GM11168 (cell line): Measurements from ENCODE around the gene KDM1B.
"Not testable (repeated sequence)": the region's sequence is repeated elsewhere in the genome, so short reads cannot be mapped to it uniquely, and the experiment has no call there.

Experiments used
- in situ Hi-C: fragments of 300-500 bp; cut with MboI; formaldehyde crosslinking; loops from one replicate; pipeline ENCODE4 v1.12.0; 2022; ENCODE audit warnings: low sequenced_read_pairs; ENCODE audit not compliant: unreplicated experiment

KDM1B gene

DNA sequence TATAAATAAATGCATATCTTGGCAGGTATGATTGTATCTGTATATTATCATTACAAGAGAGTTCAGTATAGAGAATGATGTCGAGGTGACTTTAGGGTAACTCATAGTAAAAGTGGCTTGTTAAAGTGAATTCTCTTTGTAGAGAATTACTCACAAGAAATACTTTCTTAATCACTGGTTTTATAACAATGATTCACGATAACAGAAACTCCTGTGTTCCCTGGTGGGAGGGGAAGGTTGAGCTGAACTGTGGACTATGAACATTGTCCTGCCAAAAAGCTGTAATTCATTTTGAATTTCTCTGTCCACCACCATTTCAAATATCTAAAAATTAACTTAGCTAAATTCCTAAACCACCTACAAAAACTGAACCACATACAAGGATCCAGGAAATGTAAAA lies 8.1 kb upstream of the KDM1B start:
- in situ Hi-C loops, result loop anchor here (25.0 kb wide), 1 partner anchor 435 kb away; the partner anchor contains the start of gene NUP153

GRCh38 chr6:18147616-18148015 lies 7.6 kb upstream of the KDM1B start:
- in situ Hi-C loops, result loop anchor here (25.0 kb wide), 1 partner anchor 435 kb away; the partner anchor contains the start of gene NUP153

DNA sequence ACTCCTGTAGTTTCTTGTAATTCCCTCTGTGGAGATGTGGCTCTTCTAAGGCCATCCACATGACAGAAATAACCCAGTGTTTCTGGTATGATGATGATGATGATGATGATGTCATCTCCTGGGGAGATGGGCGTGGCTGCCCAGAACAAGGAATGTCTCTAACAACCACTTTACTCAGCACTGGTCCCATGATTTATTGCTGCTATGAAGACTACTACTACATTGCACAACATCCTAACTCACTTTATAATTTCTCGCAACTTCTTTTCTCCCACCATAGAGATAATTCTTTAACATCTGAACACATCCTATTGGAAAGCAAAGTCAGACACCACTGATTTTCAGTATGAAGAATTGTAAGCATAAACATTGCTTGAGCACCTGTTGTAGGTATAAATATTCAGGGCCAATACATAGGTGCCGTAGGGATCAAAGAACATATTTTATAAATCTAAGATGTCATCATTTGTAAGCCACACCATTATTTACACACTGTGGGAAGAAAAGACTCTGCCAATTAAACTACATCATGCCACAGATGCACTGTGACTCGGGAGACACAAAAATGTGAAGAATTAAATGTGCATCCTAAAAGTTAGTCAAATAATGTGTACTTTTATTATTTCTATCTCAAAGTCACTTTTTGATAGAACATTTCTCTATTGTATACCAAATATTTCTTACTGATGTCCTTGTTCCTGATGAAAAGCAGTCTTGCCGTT lies 6.8 kb upstream of the KDM1B start:
- in situ Hi-C loops, result loop anchor here (25.0 kb wide), 1 partner anchor 436 kb away; the partner anchor contains the start of gene NUP153

- in situ Hi-C loops, result not testable (repeated sequence)
Observed at GRCh38 chr6:18151391-18151790, 3.8 kb upstream of the KDM1B start.

DNA sequence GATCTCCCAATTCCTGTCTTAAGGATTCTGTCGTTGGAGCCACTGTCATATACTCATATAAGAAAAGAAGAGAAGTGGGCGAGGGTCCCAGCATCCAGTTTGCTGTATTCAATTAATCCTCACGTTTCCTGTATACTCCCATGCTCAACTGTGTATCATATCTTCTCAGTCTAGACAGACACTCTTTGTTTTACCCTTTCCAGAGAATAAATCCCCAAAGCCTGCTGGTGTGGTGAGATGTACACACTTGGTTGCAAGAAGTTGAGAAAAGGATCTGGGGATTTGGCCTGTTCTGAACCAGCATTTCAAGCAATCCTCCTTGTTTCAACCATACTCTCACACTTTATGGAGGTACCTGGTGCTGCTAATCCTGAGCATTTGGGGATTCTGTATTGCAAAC lies 3.4 kb upstream of the KDM1B start:
- in situ Hi-C loops, result no loop called here

DNA sequence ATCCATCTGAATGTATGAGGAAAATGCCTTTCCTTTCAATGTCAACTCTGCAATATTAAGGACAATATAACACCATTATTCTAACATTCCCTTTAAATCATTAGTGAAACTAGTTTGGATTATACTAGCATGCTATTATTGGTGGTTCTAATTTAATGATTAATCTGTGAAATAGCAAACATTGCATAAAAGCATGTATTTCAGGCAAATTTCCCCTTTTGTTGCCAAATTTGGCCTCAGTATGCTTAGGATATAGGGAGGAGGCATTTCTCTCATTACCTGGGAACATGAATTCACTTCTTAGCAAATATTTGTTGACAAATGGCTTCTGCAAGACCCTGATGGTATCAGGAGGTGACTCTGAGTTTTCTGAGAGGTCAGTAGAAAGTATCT lies 1.9 kb upstream of the KDM1B start:
- in situ Hi-C loops, result no loop called here

DNA sequence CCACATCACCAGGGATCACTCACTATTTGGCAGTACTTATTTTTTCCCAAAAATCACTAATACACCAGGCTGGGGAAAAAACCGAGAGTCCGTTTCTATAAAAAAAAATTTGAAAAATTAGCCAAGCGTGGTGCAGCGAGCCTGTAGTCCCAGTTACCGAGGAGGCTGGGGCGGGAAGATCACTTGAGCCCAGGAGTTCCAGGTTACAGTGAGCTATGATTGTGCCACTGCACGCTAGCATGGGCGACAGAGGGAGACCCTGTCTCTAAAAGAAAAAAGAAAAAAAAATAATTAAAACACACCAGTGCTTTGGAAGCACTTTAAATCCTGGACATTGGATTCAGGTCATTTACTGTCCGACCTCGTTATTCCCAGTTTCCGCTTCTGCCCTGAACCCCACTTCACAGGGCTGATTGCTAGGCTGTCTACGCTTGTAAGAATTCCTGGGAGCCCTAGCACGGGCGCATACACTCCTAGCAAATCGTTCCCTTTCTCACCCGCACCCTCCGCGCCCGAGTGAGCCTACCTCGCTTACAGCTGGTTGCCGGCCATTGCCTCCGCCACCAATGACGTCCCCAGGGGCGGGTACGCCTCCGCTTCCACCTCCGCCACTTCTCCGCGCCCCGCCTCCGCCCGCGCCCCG lies 594 bp upstream of the KDM1B start, which contains the start of gene TPMT:
Gene TPMT (minus strand): TSS at position 571 of the 643 bp plus-strand sequence. CDS start 5,950 bp downstream, outside the sequence.
- in situ Hi-C loops, result no loop called here

- in situ Hi-C loops, result no loop called here
Observed at GRCh38 chr6:18155864-18156421, 721 bp downstream of the KDM1B start.

DNA sequence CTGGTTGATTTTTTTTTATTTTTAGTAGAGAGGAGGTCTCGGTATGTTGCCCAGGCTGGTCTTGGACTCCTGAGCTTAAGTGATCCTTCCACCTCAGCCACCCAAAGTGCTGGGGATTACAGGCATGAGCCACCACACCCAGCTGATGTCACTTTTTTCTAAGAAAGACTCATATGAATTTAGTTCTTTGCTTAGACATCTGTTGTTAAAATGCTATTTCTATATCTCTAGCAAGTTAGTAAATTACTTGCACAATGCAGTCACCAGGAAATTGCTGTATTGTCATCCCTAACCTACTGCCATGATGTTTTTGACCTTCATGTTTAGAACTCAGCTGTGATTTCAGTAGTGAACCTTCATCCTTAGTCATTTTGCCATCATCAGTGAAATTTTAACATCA lies 5.7 kb downstream of the KDM1B start:
- in situ Hi-C loops, result no loop called here

GRCh38 chr6:18161431-18161830 lies 6.2 kb downstream of the KDM1B start:
- in situ Hi-C loops, result no loop called here

DNA sequence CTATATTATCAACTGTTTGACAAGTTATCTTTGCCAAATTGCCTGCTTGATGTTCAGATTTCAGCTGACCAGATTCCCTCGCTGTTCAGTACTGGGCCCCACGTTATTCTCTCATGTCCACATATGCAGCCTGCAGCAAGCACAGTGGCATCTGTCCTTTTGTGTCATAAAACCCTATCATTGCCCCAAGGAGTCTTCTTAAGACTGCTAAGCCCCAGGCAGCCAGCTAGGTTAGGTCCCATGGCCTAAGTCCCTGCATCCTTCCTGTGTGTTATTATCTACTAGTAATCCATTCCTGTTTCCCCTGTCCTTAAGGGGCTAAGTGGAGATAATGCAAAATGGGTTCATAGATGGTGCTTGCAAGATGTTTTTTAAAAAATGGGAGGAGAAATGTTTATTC lies 7.2 kb downstream of the KDM1B start:
- in situ Hi-C loops, result no loop called here

DNA sequence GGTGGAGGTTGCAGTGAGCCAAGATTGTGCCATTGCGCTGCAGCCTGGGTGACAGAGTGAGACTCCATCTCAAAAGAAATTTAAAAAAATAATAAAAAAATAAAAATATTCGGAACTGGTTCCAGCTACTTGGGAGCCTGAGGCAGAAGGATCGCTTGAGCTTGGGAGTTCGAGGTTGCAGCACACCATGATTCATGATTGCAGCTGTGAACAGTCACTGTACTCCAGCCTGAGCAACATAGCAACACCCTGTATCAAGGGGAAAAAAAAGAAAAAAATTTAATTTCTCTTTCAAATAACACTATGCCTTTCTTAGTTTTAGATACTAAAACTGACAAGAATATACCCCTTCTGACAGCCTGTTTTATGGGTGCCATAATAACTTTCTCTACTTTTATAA lies 10.5 kb downstream of the KDM1B start:
- in situ Hi-C loops, result no loop called here

DNA sequence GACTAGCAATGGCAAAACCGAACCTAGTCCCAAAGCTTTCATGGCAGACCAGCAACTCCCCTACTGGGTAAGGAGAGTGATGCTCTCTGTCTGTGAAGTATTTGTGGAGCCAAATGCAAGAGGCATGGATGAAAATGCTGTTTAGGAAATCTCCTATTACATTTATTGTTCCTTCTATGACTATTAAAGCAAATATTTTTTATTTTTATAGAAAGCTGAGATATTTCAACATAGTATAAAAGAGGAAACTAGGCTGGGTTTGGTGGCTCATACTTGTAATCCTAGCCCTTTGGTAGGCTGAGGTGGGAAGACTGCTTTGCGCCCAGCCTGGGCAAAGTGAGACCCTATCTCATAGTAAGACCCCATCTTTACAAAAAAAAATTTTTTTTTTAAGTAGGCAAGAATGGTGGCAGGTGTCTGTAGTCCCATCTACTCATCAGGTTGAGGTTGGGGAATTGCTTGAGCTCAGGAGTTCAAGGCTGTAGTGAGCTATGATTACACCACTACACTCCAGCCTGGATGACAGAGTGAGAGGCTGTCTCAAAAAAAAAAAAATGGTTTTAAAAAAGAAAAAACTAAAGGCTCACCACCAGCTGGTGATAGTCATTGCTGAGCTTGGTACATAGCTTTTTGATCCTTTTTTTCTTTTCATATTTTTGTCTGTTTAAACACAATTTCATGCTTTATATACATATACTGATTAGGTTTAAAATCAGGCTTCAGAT lies 11.3 kb downstream of the KDM1B start:
- in situ Hi-C loops, result no loop called here

DNA sequence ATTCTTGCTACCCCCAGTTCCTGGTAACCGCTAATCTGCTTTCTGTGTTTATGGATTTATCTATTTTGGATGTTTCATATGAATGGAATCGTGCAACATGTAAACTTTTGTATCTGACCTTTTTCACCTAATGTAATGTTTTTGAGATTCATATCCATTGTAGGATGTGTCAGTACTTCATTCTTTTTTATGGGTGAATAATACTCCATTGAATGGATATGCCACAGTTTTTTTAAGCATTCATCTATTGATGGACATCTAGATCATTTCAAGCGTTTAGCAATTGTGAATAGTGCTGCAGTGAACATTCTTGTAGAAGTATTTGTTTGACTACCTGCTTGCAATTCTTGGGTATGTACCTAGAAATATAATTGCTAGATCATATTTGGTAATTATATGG lies 13.0 kb downstream of the KDM1B start:
- in situ Hi-C loops, result no loop called here

GRCh38 chr6:18171871-18172270 lies 16.6 kb downstream of the KDM1B start:
- in situ Hi-C loops, result no loop called here

DNA sequence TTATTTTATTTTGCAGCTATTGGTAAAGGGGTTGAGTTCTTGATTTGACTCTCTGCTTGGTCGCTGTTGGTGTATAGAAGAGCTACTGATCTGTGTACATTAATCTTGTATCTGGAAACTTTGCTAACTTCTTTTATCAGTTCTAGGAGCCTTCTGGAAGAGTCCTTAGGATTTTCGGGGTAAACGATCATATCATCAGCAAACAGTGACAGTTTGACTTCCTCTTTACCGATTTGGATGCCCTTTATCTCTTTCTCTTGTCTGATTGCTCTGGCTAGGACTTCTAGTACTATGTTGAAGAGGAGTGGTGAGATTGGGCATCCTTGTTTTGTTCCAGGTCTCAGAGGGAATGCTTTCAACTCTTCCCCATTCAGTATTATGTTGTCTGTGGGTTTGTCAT lies 21.0 kb downstream of the KDM1B start:
- in situ Hi-C loops, result not testable (repeated sequence)

DNA sequence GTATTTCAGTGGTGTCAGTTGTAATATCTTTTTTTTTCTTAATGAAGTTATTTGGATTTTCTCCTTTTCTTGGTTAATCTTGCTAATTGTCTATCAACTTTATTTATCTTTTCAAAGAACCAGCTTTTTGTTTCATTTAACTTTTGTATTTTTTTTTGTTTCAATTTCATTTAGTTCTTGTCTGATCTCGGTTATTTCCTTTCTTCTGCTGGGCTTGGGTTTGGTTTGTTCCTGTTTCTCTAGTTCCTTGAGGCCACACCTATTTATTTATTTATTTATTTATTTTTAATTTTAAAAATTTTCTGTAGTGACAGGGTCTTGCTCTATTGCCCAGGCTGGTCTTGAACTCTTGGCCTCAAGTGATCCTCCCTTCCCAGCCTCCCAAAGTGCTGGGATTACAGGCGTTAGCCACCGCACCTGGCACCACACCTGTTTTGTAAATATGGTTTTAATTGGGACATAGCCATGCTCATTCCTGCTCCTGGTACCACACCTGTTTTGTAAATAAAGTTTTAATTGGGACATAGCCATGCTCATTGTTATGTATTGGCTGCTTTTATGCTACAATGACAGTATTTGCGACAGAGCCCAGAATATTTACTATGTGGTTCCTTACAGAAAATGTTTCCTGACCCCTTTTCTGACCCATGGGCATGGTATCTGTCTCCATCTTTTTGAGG lies 22.2 kb downstream of the KDM1B start:
- in situ Hi-C loops, result no loop called here

DNA sequence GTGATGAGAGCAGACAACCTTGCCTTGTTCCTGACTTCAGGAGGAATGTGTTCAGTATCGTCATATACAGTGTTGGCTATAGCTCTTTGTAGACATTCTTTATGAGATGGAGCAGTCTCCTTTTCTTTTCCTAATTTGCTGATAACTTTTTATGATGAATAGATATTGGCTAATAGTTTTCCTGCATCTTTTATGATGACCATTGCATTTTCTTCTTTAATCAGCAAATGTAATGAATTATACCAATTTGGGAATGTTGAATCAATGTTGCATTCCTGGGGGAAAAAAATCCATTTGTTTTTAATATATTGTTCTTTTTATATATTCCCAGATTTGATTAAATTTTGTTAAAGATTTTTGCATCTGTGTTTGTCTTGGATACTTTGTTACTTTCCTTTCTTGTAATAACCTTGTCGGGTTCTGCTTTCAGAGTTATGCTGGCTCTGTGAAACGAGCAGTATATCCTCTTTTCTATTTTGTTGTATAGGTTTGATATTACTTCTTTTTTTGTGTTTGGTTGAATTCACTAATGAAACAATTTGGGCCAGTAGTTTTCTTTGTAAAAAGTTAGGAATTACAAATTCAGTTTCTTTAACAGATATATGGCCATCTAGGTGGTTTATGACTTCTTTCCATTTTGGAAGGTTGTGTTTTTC lies 23.9 kb downstream of the KDM1B start:
- in situ Hi-C loops, result no loop called here

- in situ Hi-C loops, result no loop called here
Observed at GRCh38 chr6:18179770-18180356, 24.6 kb downstream of the KDM1B start.
